ENCODE measurements around the gene ZSWIM5. TPM values are rescaled to one million over a fixed set of nuclear protein-coding genes. Genes with fewer than 3 reads are reported as not detected.
"Not testable (repeated sequence)": the region's sequence is repeated elsewhere in the genome, so short reads cannot be mapped to it uniquely, and the experiment has no call there.

ZSWIM5 gene
- polyA plus RNA-seq, 12 donors = 0.32 to 1.7 (median 0.57) TPM; not detected in 1

- DNase-seq = no peak
These were observed 59.6 kb downstream of the ZSWIM5 start for GRCh38 chr1:45146833-45147232.

- DNase-seq = no peak
These were observed 65.0 kb downstream of the ZSWIM5 start for GRCh38 chr1:45141247-45142003.

DNA sequence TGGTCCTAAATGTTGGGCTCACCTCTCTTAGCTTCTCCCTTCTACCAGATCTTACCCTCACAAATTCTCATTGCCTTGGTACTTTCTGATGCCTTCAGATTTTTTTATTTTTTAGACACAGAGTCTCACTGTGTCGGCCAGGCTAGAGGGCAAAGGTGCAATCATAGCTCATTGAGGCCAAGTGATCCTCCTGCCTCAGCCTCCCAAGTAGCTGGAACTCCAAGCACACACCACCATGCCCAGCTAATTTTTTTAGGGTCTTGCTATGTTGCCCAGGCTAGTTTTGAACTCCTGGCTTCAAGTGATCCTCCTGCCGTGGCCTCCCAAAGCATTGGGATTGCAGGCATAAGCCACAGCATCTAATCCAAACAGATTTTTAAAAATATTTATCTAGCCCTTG, 69.4 kb downstream of the ZSWIM5 start:
- DNase-seq = no peak

GRCh38 chr1:45135316-45135715, 71.1 kb downstream of the ZSWIM5 start:
- DNase-seq = no peak

GRCh38 chr1:45134461-45134873, 71.9 kb downstream of the ZSWIM5 start:
- peak; percentile 0 for DNase-seq

DNA sequence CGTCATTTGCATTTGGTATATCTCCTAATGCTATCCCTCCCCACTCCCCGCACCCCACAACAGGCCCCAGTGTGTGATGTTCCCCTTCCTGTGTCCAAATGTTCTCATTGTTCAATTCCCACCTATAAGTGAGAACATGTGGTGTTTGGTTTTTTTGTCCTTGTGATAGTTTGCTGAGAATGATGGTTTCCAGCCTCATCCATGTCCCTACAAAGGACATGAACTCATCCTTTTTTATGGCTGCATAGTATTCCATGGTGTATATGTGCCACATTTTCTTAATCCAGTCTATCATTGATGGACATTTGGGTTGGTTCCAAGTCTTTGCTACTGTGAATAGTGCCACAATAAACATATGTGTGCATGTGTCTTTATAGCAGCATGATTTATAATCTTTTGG, 73.7 kb downstream of the ZSWIM5 start:
- not testable (repeated sequence) for DNase-seq

- DNase-seq = no peak
These were observed 83.0 kb downstream of the ZSWIM5 start for GRCh38 chr1:45123358-45123757.

DNA sequence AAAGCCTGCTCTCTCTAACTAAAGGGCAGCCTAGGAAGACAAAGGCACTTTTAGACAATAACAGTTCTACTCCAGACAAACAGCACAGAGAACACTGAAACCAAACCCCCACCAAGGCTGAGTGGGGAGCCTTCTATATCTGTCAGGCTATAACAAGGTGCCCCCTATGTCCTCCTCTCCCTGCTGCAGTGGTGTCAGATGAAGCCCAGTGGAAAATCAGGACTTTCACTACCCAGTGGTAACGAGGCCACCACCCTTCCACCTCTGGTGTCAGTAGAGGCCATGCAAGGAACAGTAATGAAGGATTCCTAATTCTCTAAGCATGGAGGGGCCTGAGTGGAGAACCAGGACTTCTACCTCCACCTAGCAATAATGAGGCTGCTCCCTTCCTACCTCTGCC, 83.7 kb downstream of the ZSWIM5 start:
- DNase-seq = no peak

DNA sequence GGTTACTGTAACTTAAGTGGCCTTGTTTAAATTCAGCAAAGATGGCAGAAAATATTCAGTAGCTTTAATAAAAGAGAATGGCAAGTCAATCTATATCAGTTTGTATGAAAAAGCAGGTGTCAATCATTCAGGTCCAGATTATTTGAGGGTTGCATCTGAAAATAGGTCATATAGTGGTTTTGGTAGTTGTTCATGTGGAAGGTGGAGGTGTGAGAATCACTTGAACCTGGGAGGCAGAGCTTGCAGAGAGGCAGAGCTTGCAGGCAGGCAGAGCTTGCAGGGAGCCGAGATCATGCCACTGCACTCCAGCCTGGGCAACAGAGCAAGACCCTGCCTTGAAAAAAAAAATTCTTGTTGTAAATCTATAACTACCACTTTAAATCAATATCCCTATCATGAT, 88.6 kb downstream of the ZSWIM5 start:
- DNase-seq = no peak

DNA sequence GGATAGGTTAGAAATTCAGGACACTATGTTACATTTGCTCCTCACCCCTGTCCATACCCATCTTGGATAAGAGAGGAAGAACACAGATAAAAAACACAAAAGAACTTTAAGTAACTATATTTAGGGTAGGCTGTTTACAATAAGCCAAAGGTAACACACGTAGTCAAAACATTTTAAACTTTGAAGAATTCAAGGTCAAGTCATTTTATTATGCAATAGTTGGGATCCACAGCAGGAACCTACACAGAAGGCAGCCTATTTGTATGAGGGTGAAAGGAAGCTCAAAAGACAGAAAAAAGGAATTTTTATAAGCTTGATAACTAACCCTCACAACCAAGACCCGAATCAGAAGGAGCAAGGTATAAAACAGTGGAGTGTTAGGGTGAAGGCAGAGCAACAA, 89.6 kb downstream of the ZSWIM5 start:
- DNase-seq = no peak

GRCh38 chr1:45116340-45116739, 90.1 kb downstream of the ZSWIM5 start:
- DNase-seq = no peak

GRCh38 chr1:45115198-45115597, 91.2 kb downstream of the ZSWIM5 start:
- not testable (repeated sequence) for DNase-seq

DNA sequence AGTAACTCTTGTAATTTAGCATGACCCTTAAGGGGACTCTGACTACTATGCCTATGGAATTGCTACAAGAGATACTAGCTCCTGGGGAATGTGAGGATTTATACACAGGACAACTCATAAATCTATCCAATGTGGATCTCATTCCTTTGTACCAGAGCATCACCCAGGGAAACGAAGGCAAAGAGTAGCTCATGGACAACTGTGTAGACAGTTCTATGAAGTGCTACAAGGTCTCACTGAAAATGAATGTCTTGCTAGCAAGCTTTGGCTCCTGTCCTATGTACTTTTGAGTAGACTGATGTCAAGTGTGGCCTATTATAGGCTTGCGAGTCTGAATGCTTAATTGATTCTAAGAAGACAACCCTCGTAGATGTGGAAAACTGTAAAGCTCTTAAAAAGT, 93.7 kb downstream of the ZSWIM5 start:
- DNase-seq = no peak

GRCh38 chr1:45111239-45111638, 95.2 kb downstream of the ZSWIM5 start:
- no peak for DNase-seq

DNA sequence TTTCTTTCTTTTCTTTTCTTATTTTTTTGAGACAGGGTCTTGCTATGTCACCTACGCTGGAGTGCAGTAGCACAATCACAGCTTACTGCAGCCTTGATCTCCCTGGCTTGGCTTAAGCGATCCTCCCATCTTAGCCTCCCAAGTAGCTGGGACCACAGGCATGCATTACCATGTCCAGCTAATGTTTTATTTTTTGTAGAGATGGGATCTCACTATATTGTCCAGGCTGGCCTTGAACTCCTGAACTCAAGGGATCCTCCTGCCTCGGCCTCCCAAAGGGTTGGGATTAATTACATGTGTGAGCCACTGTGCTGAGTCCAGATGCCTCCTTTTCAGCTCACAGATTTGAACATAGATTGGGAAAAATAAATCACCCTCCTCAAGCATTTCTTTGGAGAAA, 98.6 kb downstream of the ZSWIM5 start:
- DNase-seq = no peak

- DNase-seq = not testable (repeated sequence)
These were observed 99.5 kb downstream of the ZSWIM5 start for GRCh38 chr1:45106864-45107263.

GRCh38 chr1:45106156-45106545, 100.3 kb downstream of the ZSWIM5 start:
- not testable (repeated sequence) for DNase-seq

- not testable (repeated sequence) for DNase-seq
These were observed 100.8 kb downstream of the ZSWIM5 start for GRCh38 chr1:45105486-45106155.

DNA sequence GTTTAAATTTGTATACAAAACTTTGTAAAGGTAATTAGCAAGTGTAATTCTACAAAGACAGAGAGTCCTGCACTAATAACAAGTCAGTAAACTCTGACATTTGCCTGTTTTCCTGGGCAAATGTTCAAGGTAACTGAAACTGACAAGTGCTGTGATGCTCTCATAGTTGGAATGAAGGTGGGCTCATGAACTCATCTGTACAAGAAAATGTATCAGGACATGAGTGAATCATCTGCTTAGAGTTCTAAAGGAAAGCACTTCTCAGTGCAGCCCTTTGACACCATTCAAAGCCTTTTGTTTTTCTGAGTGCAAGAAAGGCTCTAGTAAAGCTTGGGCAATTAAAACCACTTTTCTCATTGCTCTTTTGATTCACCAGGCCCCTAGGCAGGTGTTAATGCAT, 102.9 kb downstream of the ZSWIM5 start:
- DNase-seq = no peak

GRCh38 chr1:45101947-45102346, 104.5 kb downstream of the ZSWIM5 start:
- no peak for DNase-seq

DNA sequence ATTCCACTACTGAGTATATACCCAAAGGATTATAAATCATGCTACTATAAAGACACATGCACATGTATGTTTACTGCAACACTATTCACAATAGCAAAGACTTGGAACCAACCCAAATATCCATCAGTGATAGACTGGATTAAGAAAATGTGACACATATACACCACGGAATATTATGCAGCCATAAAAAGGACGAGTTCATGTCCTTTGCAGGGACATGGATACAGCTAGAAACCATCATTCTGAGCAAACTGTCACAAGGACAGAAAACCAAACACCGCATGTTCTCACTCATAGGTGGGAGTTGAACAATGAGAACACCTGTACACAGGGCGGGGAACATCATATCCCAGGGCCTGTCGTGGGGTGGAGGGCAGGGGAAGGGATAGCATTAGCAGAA, 104.9 kb downstream of the ZSWIM5 start:
- not testable (repeated sequence) for DNase-seq

- DNase-seq = no peak
These were observed 108.5 kb downstream of the ZSWIM5 start for GRCh38 chr1:45097944-45098343.

DNA sequence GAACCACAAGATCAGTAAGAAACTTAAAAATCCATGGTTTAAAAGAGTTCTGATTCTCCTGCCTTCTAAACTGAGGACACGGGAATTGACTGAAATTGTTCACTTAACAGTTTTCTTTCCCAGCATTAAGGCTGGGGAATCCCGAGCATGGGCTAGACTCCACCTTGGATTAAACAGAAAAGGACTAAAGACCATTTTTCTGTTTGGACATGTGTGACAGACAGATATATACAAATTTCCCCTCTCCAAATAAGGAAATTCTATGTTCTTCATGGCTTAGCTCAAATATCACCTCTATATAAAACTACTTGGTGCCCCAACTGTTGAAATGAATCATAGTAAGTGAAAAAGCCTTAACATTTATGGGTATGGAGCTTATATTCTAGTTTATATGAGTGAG, 109.3 kb downstream of the ZSWIM5 start:
- no peak for DNase-seq

- DNase-seq = no peak
These were observed 111.0 kb downstream of the ZSWIM5 start for GRCh38 chr1:45095450-45095849.

Measured in muscle of arm (tissue), 12 donors.